Liver (tissue), 2 donors: ENCODE data around the gene NIBAN1.

Experiments
- NR2F2 ChIP-seq: IDR thresholded peaks from 2 replicates; pipeline ENCODE4 v1.6.1; 2016; ENCODE audit warnings: antibody characterized with exemption
- TF ChIP-seq, protein P1 (sequence below): IDR thresholded peaks from 2 replicates; pipeline ENCODE4 v1.6.1; 2016; ENCODE audit warnings: antibody characterized with exemption
- donor health status: healthy.

DNA sequence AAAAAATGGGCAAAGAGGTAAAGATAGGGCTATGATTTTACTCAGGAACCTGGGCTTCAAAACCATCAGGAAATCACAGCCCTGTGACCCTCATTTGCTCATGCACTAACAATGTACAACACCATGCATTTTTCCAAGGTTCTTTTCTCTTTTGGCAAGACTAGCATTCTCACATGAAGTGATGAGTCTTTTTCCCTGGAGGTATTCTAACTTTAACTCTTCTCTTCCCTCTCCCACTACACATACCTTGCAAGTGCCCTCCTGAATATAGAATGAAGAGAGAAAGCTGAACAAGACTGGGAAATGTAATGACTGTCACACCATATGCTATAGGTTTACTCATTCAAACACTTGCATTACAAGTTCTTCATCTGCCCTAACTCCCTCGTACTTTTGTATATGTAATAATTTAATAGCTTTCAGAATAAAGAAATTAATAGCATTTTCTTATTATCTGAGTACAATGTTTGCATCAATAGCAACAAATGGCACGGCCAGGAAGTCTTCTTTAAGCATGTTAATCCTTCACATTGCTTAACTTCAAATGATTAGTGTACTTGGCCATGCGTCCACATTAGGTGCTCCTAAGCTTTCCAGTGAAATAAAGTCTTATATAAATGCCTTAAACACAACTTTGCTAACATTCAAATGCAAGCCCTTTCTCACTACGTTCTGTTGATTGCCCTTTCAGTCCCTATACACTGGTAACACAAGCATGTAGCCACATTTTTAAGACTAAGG, 1.8 kb downstream of the NIBAN1 start:
- TF ChIP-seq, protein P1, sequence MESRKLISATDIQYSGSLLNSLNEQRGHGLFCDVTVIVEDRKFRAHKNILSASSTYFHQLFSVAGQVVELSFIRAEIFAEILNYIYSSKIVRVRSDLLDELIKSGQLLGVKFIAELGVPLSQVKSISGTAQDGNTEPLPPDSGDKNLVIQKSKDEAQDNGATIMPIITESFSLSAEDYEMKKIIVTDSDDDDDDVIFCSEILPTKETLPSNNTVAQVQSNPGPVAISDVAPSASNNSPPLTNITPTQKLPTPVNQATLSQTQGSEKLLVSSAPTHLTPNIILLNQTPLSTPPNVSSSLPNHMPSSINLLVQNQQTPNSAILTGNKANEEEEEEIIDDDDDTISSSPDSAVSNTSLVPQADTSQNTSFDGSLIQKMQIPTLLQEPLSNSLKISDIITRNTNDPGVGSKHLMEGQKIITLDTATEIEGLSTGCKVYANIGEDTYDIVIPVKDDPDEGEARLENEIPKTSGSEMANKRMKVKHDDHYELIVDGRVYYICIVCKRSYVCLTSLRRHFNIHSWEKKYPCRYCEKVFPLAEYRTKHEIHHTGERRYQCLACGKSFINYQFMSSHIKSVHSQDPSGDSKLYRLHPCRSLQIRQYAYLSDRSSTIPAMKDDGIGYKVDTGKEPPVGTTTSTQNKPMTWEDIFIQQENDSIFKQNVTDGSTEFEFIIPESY, result no peak
- no peak for TF ChIP-seq NR2F2
